OCI-LY1 (cell line): ENCODE results near the gene KCNRG.

Source experiments
- H2AFZ ChIP-seq: fragments of 200-600 bp; sonication (generic), shearing (Covaris generic); 2 replicates; pipeline ENCODE4 v1.6.0; 2014; ENCODE audit warnings: antibody characterized with exemption, mild to moderate bottlenecking, low read length
- H3F3A ChIP-seq: fragments of 200-600 bp; sonication (generic), shearing (Covaris generic); 2 replicates; pipeline ENCODE4 v1.6.0; 2014; ENCODE audit warnings: mild to moderate bottlenecking, antibody characterized with exemption, low read length, moderate library complexity; ENCODE audit not compliant: insufficient read depth
- H3K27ac ChIP-seq: fragments of 200-600 bp; sonication (generic); 2 replicates; pipeline ENCODE4 v1.5.1; 2014; ENCODE audit warnings: low read length, mixed run types, mild to moderate bottlenecking, low read depth; ENCODE audit not compliant: poor library complexity, severe bottlenecking
- H3K27me3 ChIP-seq: fragments of 200-600 bp; sonication (generic); 2 replicates; pipeline ENCODE4 v1.6.0; 2014; ENCODE audit warnings: antibody characterized with exemption, mild to moderate bottlenecking, low read length, moderate library complexity; ENCODE audit not compliant: insufficient read depth
- H3K36me3 ChIP-seq: fragments of 200-600 bp; sonication (generic); 2 replicates; pipeline ENCODE4 v1.6.1; 2014; ENCODE audit warnings: mild to moderate bottlenecking, antibody characterized with exemption, low read length, moderate library complexity, mixed read lengths; ENCODE audit not compliant: insufficient read depth
- H3K4me1 ChIP-seq: fragments of 200-600 bp; sonication (generic); 2 replicates; pipeline ENCODE4 v1.5.1; 2014; ENCODE audit warnings: mild to moderate bottlenecking, low read length, moderate library complexity; ENCODE audit not compliant: insufficient read depth, severe bottlenecking
- H3K4me2 ChIP-seq: fragments of 200-600 bp; sonication (generic), shearing (Covaris generic); 2 replicates; pipeline ENCODE4 v1.6.1; 2014; ENCODE audit warnings: low read length
- H3K4me3 ChIP-seq: fragments of 200-600 bp; sonication (generic); 2 replicates; pipeline ENCODE4 v1.5.1; 2014; ENCODE audit warnings: low read length, low read depth, mild to moderate bottlenecking, mixed read lengths; ENCODE audit not compliant: poor library complexity, severe bottlenecking
- H3K79me2 ChIP-seq: fragments of 200-600 bp; shearing (Covaris generic); 2 replicates; pipeline ENCODE4 v1.6.1; 2016; ENCODE audit warnings: mixed run types, low read length, mixed read lengths; ENCODE audit not compliant: insufficient read depth
- H3K9ac ChIP-seq: fragments of 200-600 bp; sonication (generic), shearing (Covaris generic); 2 replicates; pipeline ENCODE4 v1.6.1; 2014; ENCODE audit warnings: mild to moderate bottlenecking, low read length, mixed read lengths
- H3K9me2 ChIP-seq: fragments of 200-600 bp; sonication (generic), shearing (Covaris generic); 2 replicates; pipeline ENCODE4 v1.6.1; 2014; ENCODE audit warnings: low read depth, mild to moderate bottlenecking, low read length, mixed read lengths
- H3K9me3 ChIP-seq: fragments of 200-600 bp; shearing (Covaris generic); 2 replicates; pipeline ENCODE4 v1.6.1; 2014; ENCODE audit warnings: low read length, mixed read lengths
- H4K20me1 ChIP-seq: fragments of 200-600 bp; sonication (generic), shearing (Covaris generic); 2 replicates; pipeline ENCODE4 v1.6.0; 2016; ENCODE audit warnings: mild to moderate bottlenecking, low read length; ENCODE audit not compliant: insufficient read depth
- EZH2 ChIP-seq: fragments of 200-600 bp; sonication (generic), shearing (Covaris generic); IDR thresholded peaks from 2 replicates; pipeline ENCODE4 v1.8.0; 2017; ENCODE audit warnings: borderline replicate concordance, mixed run types, mild to moderate bottlenecking, antibody characterized with exemption, low read length, moderate library complexity, mixed read lengths
- TF ChIP-seq, protein P1 (sequence below): fragments of 200-600 bp; sonication (generic), shearing (Covaris generic); IDR thresholded peaks from 2 replicates; pipeline ENCODE4 v1.5.1; 2017; ENCODE audit warnings: mild to moderate bottlenecking, antibody characterized with exemption, low read length, moderate library complexity, mixed read lengths

KCNRG gene

GRCh38 chr13:50001287-50001686 lies 14.0 kb upstream of the KCNRG start:
- Histone ChIP-seq H3F3A (0 out of 2 replicates have a peak, but pooled peaks cover 4% of the 10 kb centered on the region), H3K27ac (no peak overlapping the region), H3K4me1 (peaks cover 43% of the 10 kb centered on the region), H3K27me3 (no peaks in the 10 kb centered on the region), H3K79me2 (peaks cover 13% of the 10 kb centered on the region), H2AFZ (no peak overlapping the region), H3K4me3 (no peak overlapping the region), H3K36me3 (peaks cover 78% of the 10 kb centered on the region), H3K4me2 (no peak overlapping the region), H3K9me2 (no peaks in the 10 kb centered on the region), H3K9ac (no peak overlapping the region), H3K9me3 (no peaks in the 10 kb centered on the region), H4K20me1 (no peaks in the 10 kb centered on the region)
- TF ChIP-seq, protein P1, sequence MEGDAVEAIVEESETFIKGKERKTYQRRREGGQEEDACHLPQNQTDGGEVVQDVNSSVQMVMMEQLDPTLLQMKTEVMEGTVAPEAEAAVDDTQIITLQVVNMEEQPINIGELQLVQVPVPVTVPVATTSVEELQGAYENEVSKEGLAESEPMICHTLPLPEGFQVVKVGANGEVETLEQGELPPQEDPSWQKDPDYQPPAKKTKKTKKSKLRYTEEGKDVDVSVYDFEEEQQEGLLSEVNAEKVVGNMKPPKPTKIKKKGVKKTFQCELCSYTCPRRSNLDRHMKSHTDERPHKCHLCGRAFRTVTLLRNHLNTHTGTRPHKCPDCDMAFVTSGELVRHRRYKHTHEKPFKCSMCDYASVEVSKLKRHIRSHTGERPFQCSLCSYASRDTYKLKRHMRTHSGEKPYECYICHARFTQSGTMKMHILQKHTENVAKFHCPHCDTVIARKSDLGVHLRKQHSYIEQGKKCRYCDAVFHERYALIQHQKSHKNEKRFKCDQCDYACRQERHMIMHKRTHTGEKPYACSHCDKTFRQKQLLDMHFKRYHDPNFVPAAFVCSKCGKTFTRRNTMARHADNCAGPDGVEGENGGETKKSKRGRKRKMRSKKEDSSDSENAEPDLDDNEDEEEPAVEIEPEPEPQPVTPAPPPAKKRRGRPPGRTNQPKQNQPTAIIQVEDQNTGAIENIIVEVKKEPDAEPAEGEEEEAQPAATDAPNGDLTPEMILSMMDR, result no peak
- no peak for TF ChIP-seq EZH2

DNA sequence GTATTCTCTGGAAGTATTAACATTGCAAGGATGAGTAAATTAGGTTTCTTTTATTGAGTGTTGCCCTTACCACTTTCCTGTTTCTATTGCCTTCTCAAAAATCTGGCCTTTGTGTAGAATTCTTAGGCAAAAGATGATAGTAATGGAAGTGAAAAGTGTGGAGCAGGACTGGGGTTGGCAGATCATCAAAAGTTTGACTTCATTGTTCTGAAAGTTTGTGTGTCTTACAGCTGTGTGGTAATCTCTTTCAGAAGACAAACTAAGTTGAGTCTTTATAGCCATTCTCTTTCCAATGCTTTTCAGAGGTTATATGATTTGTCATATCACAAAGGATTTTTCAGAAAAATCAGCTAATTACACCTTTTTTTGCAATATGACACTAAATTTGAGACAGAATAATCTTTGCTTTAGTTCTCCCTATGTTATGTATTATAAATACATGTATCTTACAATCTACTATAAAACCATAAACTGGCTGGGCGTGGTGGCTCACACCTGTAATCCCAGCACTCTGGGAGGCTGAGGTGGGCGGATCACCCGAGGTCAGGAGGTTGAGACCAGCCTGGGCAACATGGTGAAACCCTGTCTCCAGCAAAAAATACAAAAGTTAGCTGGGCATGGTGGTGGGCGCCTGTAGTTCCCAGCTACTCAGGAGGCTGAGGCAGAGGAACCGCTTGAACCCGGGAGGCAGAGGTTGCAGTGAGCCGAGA lies 8.7 kb upstream of the KCNRG start:
- peaks cover 86% of the 10 kb centered on the region for H3K36me3 ChIP-seq
- H3K4me1 ChIP-seq, result peaks cover 6% of the 10 kb centered on the region
- TF ChIP-seq EZH2, result no peak
- TF ChIP-seq, protein P1, result no peak
- no peak overlapping the region for H2AFZ ChIP-seq
- no peak overlapping the region for H3K4me3 ChIP-seq
- no peaks in the 10 kb centered on the region for H3K9me2 ChIP-seq
- H3F3A ChIP-seq, result no peaks in the 10 kb centered on the region
- no peaks in the 10 kb centered on the region for H3K27me3 ChIP-seq
- no peak overlapping the region for H3K9ac ChIP-seq
- H3K27ac ChIP-seq, result no peak overlapping the region
- H3K4me2 ChIP-seq, result no peak overlapping the region
- no peaks in the 10 kb centered on the region for H3K9me3 ChIP-seq
- peaks cover 3% of the 10 kb centered on the region; the same call in 1 of the 2 replicates for H3K79me2 ChIP-seq
- H4K20me1 ChIP-seq, result no peaks in the 10 kb centered on the region

DNA sequence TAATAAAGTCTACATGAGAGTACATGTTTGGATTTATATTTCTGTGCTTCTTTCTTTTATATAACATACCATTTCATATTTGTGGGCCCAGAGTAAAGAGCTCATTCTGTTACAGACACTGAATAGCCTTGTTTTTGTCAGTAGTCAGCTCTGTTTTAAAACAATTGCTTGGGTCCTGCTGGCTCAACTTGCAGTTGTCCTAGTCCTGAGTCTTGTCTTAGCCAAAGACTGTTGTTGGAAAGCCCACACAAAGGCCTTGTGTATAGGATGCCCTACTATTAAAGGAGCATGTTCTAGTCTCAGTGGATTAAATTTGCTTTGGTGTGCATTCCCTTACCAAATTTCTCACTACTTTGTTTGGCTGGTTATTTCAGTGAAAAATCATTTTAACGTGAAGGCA lies 3.8 kb upstream of the KCNRG start:
- H2AFZ ChIP-seq, result no peak overlapping the region
- no peaks in the 10 kb centered on the region; the same call in none of the 2 replicates for H3F3A ChIP-seq
- H3K9ac ChIP-seq, result no peak overlapping the region
- no peaks in the 10 kb centered on the region for H4K20me1 ChIP-seq
- TF ChIP-seq, protein P1, result no peak
- no peak for TF ChIP-seq EZH2
- H3K9me3 ChIP-seq, result no peaks in the 10 kb centered on the region
- H3K27ac ChIP-seq, result no peak overlapping the region
- no peaks in the 10 kb centered on the region for H3K4me1 ChIP-seq
- H3K4me3 ChIP-seq, result no peak overlapping the region
- no peak overlapping the region for H3K4me2 ChIP-seq
- H3K79me2 ChIP-seq, result no peaks in the 10 kb centered on the region
- H3K27me3 ChIP-seq, result no peaks in the 10 kb centered on the region
- H3K9me2 ChIP-seq, result no peaks in the 10 kb centered on the region
- peaks cover 86% of the 10 kb centered on the region for H3K36me3 ChIP-seq
